T-helper 1 cell (primary cell): ENCODE results near the gene ADGRL2.

Experiments
- DNase-seq, 5 donors: peaks; one replicate each; pipeline ENCODE4 v3.0.0-alpha.2; 2012 to 2020

Gene ADGRL2

GRCh38 chr1:82000221-82000620 is 199.5 kb downstream of the ADGRL2 start:
- DNase-seq, result no peak

GRCh38 chr1:82001345-82001744 is 200.6 kb downstream of the ADGRL2 start:
- no peak for DNase-seq

GRCh38 chr1:82007804-82008203 is 207.1 kb downstream of the ADGRL2 start:
- DNase-seq, result no peak

- no peak for DNase-seq
These were observed 213.0 kb downstream of the ADGRL2 start for GRCh38 chr1:82013702-82014101.

- DNase-seq, result no peak
These were observed 214.7 kb downstream of the ADGRL2 start for GRCh38 chr1:82015444-82015843.

GRCh38 chr1:82018319-82018718 is 217.6 kb downstream of the ADGRL2 start:
- DNase-seq, result no peak

- DNase-seq, result no peak
These were observed 218.8 kb downstream of the ADGRL2 start for GRCh38 chr1:82019508-82019907.

- DNase-seq, result no peak
These were observed 230.1 kb downstream of the ADGRL2 start for GRCh38 chr1:82030830-82031229.

- DNase-seq, result no peak
These were observed 231.3 kb downstream of the ADGRL2 start for GRCh38 chr1:82032068-82032467.

- DNase-seq, result no peak
These were observed 234.1 kb downstream of the ADGRL2 start for GRCh38 chr1:82034812-82035211.
